NT2/D1 (cell line): Measurements from ENCODE around the gene SLC2A13.

ENCODE experiments used
- DNase-seq: peaks from one replicate; pipeline ENCODE4 v3.0.0-alpha.2; 2011; ENCODE audit warnings: low read depth, low spot score
- H3K27me3 ChIP-seq: 2 replicates; pipeline ENCODE4 v1.6.0; 2011; ENCODE audit warnings: mild to moderate bottlenecking; ENCODE audit not compliant: insufficient read length, insufficient read depth
- H3K36me3 ChIP-seq: 2 replicates; pipeline ENCODE4 v1.6.1; 2011; ENCODE audit warnings: mild to moderate bottlenecking, low read length, mixed read lengths; ENCODE audit not compliant: insufficient read depth, insufficient read length
- H3K4me1 ChIP-seq: 2 replicates; pipeline ENCODE4 v1.5.1; 2011; ENCODE audit not compliant: insufficient read depth, insufficient read length
- H3K4me3 ChIP-seq: 2 replicates; pipeline ENCODE4 v1.5.1; 2011; ENCODE audit warnings: low read depth; ENCODE audit not compliant: insufficient read length
- H3K9ac ChIP-seq: 2 replicates; pipeline ENCODE4 v1.6.0; 2011; ENCODE audit warnings: low read depth; ENCODE audit not compliant: insufficient read length
- H3K9me3 ChIP-seq: 2 replicates; pipeline ENCODE4 v1.5.1; 2011; ENCODE audit warnings: mild to moderate bottlenecking, low read length; ENCODE audit not compliant: insufficient read depth
- SUZ12 ChIP-seq: IDR thresholded peaks from 2 replicates; pipeline ENCODE4 v1.6.1; 2011; ENCODE audit not compliant: insufficient read length, insufficient read depth; ENCODE audit errors: extremely low read depth
- YY1 ChIP-seq: IDR thresholded peaks from 2 replicates; pipeline ENCODE4 v1.6.1; 2011; ENCODE audit not compliant: insufficient read length, insufficient read depth
- ZNF274 ChIP-seq: IDR thresholded peaks from 2 replicates; pipeline ENCODE4 v1.6.1; 2011; ENCODE audit warnings: mild to moderate bottlenecking, low read depth, low read length

The SLC2A13 gene

DNA sequence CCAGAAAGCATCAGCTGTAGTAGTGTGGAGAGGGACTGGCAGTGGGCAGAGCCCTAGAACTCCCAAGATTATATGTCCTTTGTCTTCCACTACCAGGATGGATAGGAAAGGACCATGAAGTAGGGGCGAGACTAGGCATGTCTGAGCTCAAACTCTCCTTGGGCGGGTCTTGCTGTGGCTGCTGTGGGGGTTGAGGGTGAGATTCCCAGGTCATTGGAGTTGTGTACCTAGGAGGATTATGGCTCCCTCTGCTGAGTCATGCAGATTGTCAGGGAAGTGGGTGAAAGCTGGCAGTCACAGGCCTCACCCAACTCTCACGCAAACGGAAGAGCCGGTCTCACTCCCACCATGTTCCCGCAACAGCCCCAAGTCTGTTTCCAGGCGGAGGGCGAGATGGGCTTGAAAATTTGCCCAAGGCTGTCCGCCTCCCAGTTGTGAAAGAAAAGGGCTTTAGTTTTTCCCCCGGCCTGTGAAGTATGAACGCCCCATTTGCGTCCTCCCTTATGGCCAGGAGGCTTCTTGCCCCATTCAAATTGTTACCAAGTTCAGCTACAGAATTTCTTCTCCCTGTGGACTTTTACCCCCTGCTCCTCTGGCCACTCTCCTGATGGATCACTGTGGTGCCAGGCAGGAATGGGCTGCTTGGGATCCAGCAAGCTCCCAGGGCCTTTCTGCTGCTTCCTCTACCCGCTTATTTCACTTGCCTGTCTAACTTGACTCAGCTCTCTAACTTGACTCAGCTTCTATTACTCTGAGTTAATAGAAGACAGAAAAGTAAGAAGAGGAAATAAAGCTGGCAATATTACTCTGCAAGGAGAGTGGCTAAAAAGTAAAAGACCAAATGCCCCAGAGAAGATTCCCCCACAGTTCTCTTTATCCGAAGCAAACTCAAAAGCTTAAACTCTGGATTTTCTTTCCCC lies 159.3 kb downstream of the SLC2A13 start:
- Histone ChIP-seq H3K27me3 (no peaks in the 10 kb centered on the region), H3K4me1 (no peaks in the 10 kb centered on the region), H3K36me3 (no peaks in the 10 kb centered on the region), H3K9ac (no peak overlapping the region), H3K9me3 (no peaks in the 10 kb centered on the region), H3K4me3 (no peak overlapping the region)
- TF ChIP-seq YY1 (no peak), ZNF274 (no peak), SUZ12 (no peak)
- DNase-seq: no peak

- no peaks in the 10 kb centered on the region for H3K36me3 ChIP-seq
- no peak for DNase-seq
- H3K9me3 ChIP-seq: no peaks in the 10 kb centered on the region
- H3K4me3 ChIP-seq: no peak overlapping the region
- TF ChIP-seq ZNF274 (no peak), SUZ12 (no peak), YY1 (no peak)
- H3K4me1 ChIP-seq: no peaks in the 10 kb centered on the region
- no peak overlapping the region for H3K9ac ChIP-seq
- no peaks in the 10 kb centered on the region for H3K27me3 ChIP-seq
Observed at GRCh38 chr12:39937119-39937518, 168.8 kb downstream of the SLC2A13 start.

DNA sequence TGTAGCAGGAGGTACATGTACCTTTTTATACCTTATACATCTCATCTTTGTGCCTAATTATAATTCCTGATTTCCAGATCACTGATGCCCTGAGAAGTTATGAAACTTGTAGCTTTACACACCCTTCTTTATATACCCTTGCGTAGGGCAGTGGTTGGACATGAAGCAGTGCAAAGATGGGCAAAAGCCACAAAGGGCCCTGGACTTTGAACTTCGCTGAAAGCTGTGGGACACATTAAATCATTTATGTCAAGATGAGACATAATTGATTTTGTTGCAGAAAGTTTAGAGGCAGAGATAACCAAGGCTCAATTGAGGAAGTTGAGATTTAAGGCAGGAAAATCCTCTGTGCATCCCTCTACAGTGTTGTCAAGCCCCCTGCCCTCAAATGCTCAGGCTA lies 170.0 kb downstream of the SLC2A13 start:
- H3K27me3 ChIP-seq: no peaks in the 10 kb centered on the region
- no peak overlapping the region for H3K4me3 ChIP-seq
- no peaks in the 10 kb centered on the region for H3K9me3 ChIP-seq
- H3K4me1 ChIP-seq: no peaks in the 10 kb centered on the region
- no peak for DNase-seq
- TF ChIP-seq YY1 (no peak), ZNF274 (no peak), SUZ12 (no peak)
- no peaks in the 10 kb centered on the region for H3K36me3 ChIP-seq
- H3K9ac ChIP-seq: no peak overlapping the region

- no peaks in the 10 kb centered on the region for H3K27me3 ChIP-seq
- H3K4me1 ChIP-seq: no peaks in the 10 kb centered on the region
- no peak for DNase-seq
- H3K9me3 ChIP-seq: no peaks in the 10 kb centered on the region
- H3K9ac ChIP-seq: no peak overlapping the region
- H3K36me3 ChIP-seq: no peaks in the 10 kb centered on the region
- TF ChIP-seq ZNF274 (no peak), YY1 (no peak), SUZ12 (no peak)
- H3K4me3 ChIP-seq: no peak overlapping the region
Observed at GRCh38 chr12:39935275-39935674, 170.6 kb downstream of the SLC2A13 start.

- DNase-seq: no peak
Observed at GRCh38 chr12:39931857-39932256, 174.0 kb downstream of the SLC2A13 start.

GRCh38 chr12:39931231-39931630 lies 174.7 kb downstream of the SLC2A13 start:
- H3K9ac ChIP-seq: no peak overlapping the region
- H3K9me3 ChIP-seq: no peaks in the 10 kb centered on the region
- no peaks in the 10 kb centered on the region for H3K36me3 ChIP-seq
- no peak overlapping the region for H3K4me3 ChIP-seq
- TF ChIP-seq SUZ12 (no peak), YY1 (no peak), ZNF274 (no peak)
- DNase-seq: no peak
- H3K4me1 ChIP-seq: no peaks in the 10 kb centered on the region
- no peaks in the 10 kb centered on the region for H3K27me3 ChIP-seq

More at GRCh38 chr12:39931857-39932256, 174.0 kb downstream of the SLC2A13 start:
- Histone ChIP-seq H3K9me3 (no peaks in the 10 kb centered on the region), H3K9ac (no peak overlapping the region), H3K27me3 (no peaks in the 10 kb centered on the region), H3K4me3 (no peak overlapping the region), H3K36me3 (no peaks in the 10 kb centered on the region), H3K4me1 (no peaks in the 10 kb centered on the region)
- TF ChIP-seq ZNF274 (no peak), SUZ12 (no peak), YY1 (no peak)

- H3K36me3 ChIP-seq: no peaks in the 10 kb centered on the region
- H3K4me1 ChIP-seq: no peaks in the 10 kb centered on the region
- H3K27me3 ChIP-seq: no peaks in the 10 kb centered on the region
- no peak overlapping the region for H3K9ac ChIP-seq
- TF ChIP-seq ZNF274: no peak
- TF ChIP-seq YY1: no peak
- no peak for TF ChIP-seq SUZ12
- DNase-seq: no peak
- no peaks in the 10 kb centered on the region for H3K9me3 ChIP-seq
- no peak overlapping the region for H3K4me3 ChIP-seq
Observed at GRCh38 chr12:39930101-39930500, 175.8 kb downstream of the SLC2A13 start.
